GM19397 (cell line): Measurements from ENCODE around the gene ZCCHC4.

ENCODE experiments used
- ATAC-seq: cut with Tn5 transposase; IDR thresholded peaks from one replicate; pipeline ENCODE4 v1.9.1; 2021; ENCODE audit warnings: mild to moderate bottlenecking, moderate library complexity; ENCODE audit not compliant: unreplicated experiment

ZCCHC4 gene

DNA sequence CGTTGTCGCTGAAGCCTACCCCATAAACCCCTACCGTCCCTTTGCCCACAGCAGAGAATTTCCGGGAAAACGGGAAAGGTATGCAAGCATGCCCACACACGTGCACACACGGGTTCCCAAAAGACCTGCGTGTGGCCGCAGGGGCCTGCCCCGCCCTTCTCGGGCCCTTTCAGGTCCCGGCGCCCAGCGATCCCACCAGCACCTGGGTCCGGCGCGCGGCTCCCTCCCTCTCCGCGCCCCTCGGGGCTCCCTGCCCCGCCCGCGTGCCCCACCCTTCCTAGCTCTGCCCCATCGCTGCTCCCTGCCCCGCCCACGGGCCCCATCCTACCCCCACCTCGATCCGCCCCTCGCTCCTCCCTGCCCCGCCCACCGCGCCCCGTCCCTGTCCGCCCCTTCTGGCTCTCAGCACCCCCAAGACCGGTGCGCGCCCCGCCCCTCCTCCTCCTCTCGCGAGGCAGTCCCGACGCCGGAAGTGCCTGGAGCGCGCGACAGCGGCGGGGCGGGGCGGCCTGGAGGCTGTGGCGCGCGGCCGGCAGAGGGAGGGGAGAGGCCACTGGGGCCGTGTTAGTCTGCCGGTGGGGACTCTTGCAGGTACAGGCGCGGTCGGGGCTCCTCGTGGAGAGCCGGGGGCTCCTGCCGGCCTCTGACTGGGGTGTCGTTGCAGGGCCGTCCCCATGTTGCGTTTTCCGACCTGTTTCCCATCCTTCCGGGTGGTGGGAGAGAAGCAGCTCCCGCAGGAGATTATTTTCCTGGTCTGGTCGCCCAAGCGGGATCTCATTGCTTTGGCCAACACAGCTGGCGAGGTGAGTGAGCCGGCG lies 64.4 kb downstream of the ZCCHC4 start, which contains the start of gene ANAPC4:
Gene ANAPC4, plus strand, starts transcription at position 510 of the 818 bp plus-strand sequence. Its CDS starts 165 bp downstream, at position 675.
- ATAC-seq, result peak; percentile 97

DNA sequence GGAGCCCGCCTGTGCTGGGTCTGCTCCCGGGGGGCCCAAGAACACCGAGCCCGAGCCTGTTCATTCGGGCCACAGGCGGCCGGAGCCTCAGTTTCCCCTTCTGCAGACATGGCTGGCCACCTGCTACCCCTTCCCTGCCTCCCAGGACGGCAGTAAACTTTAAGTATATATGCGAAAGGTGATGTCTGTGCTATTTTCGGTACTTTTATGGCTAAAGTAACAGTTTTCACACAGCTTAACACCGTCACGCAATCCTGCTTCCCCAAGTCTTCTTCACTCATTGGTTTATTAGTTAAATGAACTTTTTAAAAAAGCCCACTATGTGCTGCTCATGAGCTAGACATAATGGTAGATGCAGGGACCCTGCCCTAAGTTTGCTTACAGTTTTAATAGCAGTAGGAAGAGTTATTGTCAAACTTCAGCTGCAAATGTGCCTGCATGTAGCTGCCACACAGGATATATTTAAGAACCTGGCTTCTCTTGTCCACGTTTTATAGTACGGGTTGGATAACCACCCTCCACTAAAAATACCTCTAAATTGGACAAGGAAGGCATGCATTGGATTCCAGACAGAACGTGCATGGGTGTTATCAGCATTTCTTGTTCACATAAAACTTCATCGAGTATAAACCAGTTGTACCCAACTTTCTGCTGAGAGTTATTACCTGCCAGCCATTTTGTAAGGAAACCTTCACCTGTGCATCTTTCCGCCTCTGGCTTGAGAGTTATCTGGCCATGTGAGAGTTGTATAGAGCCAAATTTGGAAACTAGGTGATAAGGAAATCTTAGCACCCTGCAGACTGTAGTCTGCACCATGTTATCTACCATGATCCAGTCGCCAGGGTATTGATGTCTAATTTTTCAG lies 65.2 kb downstream of the ZCCHC4 start:
- ATAC-seq, result peak; percentile 10

- ATAC-seq, result no peak
Observed at GRCh38 chr4:25378437-25378743, 65.8 kb downstream of the ZCCHC4 start.

DNA sequence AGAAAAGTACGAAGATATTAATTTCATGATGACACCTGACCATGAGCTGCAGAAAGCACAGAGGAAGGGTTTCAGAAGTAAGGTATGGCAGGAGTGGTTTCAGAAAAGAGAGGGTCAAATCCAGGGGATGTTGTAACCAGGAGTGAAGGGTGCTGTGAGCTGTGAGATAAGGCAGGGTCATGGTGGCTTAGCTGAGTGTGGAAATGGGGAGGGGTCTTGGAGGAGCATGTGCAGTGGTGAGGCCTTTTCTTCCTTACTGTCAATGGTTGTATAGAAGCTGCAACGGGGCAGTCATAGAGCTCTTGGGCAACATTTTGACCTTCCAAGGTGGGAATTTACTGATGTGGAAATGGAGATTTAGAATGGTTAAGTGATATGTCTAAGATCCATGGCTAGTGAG lies 67.0 kb downstream of the ZCCHC4 start:
- no peak for ATAC-seq

DNA sequence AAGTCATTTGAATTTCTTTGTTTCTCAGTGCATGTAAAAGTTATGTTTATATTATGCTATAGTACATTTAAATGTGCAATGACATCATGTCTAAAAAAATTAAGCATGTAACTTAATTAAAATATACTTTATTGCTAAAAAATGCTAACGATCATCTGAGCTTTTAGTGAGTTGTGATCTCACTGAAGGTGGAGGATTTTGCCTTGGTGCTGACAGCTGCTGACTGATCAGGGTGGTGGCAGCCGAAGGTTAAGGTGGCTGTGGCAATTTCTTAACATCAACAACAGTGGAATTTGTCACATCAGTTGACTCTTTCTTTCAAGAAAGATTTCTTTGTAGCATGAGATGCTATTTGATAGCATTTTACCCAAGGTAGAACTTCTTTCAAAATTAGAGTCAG lies 71.1 kb downstream of the ZCCHC4 start:
- ATAC-seq, result no peak

DNA sequence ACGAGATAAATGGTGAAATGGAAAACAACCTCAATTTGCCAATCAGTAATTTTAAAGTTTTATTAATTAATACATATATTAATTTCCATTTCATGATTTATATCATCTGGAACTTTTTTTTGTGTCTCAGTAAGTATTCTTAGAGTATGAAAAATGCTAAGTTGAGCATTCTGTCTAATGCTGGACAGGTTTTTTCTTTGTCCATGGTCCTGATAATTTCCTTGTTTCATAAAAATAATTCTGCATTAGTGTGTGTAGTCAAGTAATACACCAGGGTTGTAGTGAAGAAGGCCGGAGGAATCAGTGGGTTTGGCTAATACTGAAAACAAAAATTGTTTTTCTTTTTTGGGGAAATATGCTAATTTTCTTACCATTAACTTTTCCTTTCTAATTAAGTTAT lies 74.4 kb downstream of the ZCCHC4 start:
- no peak for ATAC-seq

DNA sequence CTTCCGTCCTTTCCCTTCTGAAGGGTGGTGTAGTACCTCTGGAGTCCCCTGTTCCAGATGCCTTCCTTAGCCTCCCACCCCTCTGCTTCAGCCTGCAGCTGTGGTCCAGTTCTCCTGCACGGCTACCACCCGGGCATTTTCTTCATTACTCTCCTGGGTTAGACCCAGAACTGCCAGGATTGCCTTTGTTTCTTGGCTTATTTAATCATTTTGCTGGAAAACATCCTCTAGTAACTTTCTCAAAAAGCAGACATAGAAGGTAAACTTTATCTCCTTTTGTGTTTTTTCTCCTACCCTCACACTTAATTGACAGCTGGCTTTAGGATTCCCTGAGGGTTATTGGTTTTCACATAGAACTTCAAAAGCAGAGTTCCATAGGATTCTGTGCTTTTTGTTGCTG lies 84.7 kb downstream of the ZCCHC4 start:
- ATAC-seq, result no peak

GRCh38 chr4:25399510-25399909 lies 86.9 kb downstream of the ZCCHC4 start:
- ATAC-seq, result no peak

DNA sequence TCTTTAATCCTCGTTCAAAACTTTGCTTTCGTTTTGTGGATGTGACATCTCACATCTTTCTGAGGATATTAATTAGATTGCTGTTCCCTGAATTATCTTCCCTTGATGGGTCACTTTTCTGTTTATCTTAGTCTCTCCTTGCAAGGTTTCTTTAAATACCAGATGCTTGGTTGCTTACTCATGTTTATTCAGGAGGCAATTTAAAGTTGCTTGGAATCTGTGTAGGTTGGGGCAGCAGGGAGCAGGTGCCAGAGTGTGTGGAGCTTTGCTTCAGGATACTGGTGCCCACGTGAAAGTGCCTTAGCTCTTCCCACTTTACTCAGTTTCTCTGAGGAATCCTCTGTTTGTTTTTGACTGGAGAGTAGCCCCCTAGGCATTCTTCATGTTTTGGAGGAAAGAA lies 88.5 kb downstream of the ZCCHC4 start:
- no peak for ATAC-seq

GRCh38 chr4:25402521-25402920 lies 89.9 kb downstream of the ZCCHC4 start:
- no peak for ATAC-seq

DNA sequence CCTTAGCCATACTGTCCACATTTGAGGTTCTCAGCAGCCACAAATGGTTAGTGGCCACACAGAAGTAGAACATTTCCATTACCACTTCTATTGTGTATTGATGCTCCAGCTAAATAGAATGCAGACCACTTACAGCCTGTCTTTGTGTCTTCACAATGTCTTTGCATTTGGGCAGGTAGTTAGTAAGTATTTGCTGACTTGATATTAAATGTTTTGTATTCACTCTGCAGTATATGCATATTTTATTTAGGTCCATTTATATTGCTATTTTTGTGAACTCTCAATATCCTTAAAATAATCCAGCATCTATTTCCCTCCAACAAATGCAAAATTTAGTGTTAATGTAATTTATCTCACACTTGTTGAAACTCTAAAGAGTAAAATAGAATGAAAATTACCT lies 91.1 kb downstream of the ZCCHC4 start:
- ATAC-seq, result no peak

DNA sequence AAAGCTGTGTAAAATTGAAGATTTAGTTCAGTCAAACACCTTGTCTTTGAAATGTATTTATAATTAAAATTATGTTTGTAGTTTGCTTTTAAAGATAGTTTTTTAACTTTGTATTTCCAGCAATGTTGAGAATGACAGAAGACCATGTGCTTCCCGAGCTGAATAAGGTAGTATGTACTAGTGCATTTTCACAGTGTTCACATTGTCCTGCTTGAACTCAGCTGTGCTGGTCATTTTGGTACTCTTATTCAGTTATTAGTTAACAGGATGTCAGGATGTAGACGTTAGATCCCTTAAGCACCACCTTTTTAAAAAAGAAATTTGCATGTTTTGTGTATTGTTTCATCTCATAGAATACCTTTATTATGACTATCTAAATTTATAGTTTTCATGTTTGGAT lies 92.9 kb downstream of the ZCCHC4 start:
- ATAC-seq, result no peak

- no peak for ATAC-seq
Observed at GRCh38 chr4:25406081-25406692, 93.6 kb downstream of the ZCCHC4 start.

DNA sequence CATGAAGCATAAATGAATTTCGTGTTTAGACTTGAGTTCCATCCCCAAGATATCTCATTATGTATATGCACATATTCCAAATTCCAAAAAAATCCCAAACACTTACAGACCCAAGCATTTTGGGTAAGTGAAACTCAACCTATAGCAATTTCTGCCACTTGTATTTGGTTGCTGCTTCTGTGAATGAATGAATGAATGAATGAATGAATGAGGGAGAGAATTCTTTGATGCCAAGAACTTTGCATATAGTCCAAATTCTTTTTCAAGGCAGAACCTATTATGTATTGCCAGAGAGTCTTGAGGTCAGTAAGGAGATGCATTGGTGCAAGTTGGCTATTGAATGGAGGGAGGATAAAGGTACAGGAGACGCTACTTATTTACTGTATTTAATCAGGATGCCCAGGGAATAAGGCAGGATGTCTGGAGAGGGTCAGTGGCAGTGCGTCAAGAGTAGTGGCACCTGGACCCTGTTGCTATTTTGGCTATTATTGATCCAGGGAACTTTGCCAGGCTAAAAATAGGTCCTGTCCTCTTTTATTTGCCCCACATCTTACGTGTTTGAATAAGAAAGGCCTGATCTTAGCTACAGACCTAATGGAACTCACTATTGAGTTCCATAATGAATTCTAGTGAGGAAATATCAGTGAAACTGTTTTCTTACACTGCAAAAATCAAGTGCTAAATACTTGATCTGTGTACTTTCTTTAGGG lies 98.4 kb downstream of the ZCCHC4 start:
- ATAC-seq, result no peak

DNA sequence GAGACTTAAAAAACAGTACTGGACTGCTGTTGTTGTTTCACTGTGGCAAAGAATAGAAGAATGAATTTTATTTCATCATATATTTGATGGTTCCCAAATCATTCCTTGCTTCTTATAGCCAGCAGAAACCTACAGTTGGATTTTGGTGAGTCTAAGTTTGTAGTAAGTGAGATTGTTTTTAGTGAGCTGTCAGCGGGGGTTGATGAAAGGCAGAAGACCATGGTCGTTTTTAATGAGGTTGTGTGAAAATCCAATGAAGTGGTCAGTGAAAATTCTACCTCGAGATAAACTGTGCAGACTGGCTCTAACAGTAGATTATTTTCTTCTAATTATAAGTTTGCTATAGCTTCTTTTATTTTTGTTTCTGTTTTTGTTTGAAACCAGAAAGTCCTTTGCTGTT lies 100.7 kb downstream of the ZCCHC4 start:
- no peak for ATAC-seq

GRCh38 chr4:25417014-25417413 lies 104.4 kb downstream of the ZCCHC4 start:
- ATAC-seq, result no peak
